A172 (cell line): Measurements from ENCODE around the gene NUP98. TPM values are rescaled to one million over a fixed set of nuclear protein-coding genes. Genes with fewer than 3 reads are reported as not detected.
A peak's percentile ranks its signal among the peaks of the same experiment; 100 is the strongest.

ENCODE experiments used
- DNase-seq: peaks from one replicate; pipeline ENCODE4 v3.0.0-alpha.2; 2015; ENCODE audit warnings: low spot score
- total RNA-seq: library from RNA; depleted of rRNA; stranded (reverse); fragments of >200 nt; shearing (Covaris generic); gene quantifications from 2 replicates; pipeline ENCODE4 v1.2.3, GENCODE V29; 2014

Gene NUP98
- total RNA-seq, 1 experiment from 2014 or later, result 96.6 TPM

DNA sequence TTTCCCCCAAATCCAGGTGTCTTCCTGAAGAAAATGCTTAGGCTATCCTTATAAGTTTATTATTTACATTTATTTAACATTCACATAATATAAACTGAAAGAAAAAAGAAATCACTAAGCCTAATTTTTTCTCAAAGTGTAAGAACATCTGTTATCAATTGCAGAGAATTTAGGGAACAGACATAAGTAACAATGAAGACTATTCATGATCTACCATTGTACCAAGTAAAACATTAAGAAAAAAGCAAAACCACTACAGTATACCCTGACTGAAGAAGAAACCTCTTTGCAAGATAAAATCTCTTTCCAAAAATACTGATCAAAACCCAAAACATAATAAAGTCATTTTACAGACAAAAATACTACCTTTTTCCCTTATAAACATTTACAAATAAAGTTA, 60.5 kb downstream of the NUP98 start:
- DNase-seq, result no peak

DNA sequence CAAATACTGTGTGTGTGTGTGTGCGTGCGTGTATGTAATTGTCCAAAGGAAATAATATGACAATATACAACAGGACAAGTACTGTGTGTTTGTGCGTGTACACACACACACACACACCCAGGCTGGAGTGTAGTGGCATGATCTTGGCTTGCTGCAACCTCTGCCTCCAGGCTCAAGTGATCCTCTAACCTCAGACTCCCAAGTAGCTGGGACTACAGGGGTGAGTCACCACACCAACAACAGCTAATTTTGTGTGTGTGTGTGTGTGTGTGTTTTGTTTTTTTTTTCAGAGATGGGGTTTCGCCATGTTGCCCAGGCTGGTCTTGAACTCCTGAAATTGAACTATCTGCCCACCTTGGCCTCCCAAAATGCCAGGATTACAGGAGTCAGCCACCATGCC, 61.5 kb downstream of the NUP98 start:
- no peak for DNase-seq

DNA sequence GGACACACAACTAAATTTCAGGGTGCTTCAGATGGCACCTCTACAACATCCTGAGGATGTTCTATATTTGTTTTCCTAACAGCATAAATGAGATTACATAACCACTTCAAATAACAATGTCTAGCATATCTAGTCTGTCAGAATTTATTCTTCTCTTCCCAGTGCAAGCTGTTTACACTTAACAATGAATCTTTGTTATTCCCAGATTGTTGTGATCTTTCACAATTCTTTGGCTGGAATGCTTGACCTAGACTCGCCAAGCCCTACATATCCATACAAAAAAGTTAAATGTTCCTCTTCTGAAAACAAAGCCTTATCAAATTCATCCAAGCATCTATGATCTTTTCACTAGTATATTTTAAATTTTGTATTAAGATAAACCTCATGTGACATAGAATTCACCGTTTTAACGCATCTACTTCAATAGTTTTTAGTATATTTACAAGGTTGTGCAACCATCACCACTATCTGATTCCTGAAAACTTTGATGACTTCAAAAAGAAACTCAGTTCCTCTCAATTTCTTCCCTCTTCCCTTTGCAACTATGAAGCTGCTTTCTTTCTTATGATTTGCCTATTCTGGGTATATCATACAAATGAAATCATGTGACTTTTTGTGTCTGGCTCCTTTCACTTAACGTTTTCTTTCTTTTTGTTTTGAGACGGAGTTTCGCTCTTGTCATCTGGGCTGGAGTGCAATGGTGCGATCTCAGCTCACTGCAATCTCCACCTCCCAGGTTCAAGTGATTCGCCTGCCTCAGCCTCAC, 64.5 kb downstream of the NUP98 start:
- DNase-seq, result no peak

DNA sequence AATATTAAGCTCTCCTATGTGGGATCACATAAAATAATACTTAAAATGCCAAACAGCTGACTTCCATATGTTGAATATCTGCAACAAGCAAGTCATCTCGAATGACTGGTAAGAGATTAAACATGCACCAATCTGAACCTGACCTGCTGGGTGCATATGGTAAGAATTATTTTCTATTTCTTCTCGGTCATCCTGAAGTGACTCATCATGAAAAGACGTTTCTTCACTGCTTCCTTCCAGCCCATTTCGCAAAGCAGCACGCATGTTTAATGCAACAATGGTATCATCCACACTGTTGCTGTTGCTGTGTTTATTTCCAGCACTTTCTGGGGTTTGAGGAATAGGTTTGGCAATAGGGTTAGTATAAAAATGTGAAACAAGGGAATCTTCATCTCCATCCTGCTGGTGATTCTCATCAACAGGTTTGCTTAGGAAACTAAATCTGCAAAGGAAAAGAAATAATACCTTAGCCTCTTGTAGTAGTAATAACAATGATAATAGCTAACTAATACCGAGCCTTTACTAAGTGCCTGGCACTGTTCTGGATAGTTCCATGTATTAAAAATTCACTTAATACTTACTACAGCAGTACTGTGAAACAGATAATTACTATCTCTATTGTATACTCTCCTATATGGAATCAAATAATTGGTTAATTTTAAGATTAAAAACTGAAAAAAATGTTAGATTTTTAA, 74.2 kb downstream of the NUP98 start:
- peak; percentile 87 for DNase-seq

DNA sequence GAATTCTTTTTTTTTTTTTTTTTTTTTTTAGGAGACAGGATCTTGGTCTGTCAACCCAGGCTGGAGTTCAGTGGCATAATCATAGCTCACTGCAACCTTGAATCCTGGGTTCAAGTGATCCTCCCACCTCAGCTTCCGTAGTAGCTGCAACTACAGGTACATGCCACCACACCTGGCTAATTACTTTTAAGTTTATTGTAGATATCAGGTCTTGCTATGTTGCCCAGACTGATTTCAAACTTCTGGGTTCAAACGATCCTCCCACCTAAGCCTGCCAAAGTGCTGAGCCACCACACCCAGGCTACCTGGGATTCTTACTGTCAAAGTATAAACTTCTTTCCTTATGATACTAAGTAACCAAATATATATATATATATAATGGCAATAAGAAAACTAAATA, 75.3 kb downstream of the NUP98 start:
- DNase-seq, result no peak

DNA sequence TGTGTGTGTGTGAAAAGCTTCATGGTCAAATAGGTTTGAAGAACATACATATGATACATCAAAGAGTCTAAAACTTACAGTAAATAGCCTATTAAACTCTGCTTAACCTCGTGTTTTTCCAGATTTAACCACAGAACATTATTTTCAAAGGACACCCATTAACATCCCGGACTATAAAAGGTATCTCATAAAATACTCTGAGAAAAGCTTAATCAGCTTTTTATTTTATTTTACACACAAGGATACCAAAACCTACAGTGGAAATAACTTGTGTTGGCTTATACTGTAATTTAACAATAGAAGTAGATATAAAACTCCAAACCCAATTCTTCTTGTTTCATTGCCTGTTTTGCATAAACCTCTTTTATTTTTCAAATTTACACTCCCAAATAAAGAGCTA, 76.4 kb downstream of the NUP98 start:
- no peak for DNase-seq

DNA sequence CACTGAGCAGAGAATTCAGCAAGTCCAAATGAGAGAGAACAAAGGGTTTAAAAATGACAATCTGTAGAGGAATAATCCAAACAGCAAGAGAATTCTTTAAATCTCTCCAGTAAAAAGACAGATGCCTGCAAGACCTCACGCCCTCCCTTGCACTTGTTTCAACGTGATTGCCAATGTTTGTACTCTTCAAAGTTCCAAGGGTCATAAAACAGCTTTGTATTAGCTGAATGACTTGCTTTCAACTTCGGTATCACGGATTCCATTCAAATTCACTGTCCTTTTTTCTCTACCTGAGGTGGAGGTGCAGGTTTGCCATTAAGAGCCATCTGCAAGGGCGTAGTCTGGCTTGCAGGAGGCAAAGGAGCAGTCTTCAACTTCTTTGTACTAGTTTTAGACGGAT, 85.1 kb downstream of the NUP98 start:
- DNase-seq, result no peak

DNA sequence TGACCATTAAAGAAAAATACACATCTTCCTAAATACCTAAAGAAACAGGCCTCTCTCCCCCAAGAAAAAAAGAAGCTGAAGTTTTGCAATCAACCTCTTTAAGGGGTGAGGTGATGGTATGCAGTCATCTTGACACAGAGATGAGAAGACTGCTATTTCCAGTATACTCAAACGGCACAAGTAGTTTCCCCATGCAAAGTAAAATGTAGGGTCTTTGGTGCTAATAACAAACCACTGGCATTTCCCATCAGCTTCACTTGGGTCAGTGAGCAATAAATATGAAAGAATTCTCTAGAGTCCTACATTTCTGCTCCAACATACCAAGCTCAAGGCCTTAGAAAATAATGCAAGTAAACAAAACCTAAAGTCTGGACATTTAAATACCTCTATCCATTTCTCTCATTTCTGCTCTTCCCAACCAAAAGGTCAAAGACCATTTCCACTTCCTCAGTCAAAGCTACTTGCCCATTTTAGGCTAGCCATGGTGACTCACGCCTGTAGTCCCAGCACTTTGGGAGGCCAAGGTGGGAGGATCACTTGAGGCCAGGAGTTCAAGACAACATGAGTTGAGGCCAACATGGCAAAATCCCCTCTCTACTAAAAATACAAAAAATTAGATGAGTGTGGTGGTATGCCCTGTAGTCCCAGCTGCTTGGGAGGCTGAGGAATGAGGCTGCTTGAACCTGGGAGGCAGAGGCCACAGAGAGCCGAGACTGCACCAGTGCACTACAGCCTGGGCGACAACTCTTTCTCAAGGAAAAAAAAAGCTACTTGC, 86.7 kb downstream of the NUP98 start:
- DNase-seq, result no peak

DNA sequence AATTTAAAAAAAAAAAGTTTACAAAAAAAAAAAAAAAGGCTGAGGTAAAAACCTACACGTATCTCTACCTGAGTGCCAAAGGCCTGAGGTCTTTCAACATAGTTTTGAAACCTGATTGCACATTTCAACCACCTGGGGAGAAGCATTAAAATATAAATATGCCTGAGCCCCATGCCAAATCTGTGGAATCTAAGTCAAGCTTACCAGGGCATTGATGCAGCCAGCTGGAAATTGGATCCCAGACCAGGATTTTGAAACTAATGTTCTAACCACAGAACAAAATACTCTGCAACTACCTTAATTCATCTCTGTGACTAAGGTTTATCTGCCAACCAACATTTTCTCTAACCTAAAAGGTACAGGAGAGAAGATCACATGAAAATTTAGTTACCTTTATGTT, 87.4 kb downstream of the NUP98 start:
- no peak for DNase-seq

DNA sequence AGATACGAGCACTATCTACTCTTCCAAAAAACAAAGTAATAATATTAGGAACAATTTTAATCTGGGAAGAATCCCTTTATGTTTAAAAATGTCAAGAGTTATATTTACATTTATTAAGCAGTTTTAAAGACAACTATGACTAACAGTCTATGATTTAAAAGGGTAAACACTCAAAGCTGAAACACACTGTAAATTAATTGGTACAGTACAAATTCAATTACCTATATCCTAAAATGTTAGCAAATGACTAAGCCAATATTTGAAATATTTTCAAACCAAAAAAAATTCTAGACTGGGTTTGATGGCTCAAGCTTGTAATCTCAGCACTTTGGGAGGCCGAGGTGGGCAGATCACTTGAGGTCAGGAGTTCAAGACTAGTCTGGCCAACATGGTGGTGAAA, 90.2 kb downstream of the NUP98 start:
- no peak for DNase-seq

DNA sequence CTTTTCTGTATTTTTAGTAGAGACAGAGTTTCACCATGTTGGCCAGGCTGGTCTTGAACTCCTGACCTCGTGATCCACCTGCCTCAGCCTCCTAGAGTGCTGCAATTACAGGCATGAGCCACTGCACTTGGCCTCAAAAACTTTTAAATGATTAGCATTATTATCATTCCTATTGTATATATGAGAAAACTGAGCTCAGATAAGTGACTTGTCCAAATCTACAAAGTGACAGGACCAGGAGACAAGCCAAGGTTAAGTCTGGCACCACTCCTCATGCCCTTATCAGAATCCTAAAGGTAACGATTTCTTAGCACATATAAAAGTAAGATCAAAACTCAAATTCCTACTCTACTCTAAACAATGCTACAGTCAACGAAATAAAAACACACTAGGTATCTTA, 94.0 kb downstream of the NUP98 start:
- DNase-seq, result no peak

DNA sequence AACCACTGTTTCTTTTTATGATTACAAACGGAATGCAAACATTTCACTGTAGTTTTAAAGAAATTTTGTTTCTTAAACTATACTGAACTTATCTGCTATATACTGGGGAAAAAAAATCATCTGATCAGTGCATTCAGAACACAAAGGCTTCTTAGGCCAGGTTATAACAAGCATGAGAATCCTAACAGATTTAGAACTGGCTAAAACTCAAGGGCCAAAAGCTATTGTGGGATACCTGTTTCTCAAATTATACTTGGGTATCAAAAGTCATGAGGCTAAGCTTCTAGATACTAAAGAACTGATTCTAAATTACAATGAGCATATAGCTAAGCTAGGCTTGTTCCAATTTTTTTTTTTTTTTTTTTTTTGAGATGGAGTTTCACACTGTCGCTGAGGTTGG, 96.4 kb downstream of the NUP98 start:
- no peak for DNase-seq

DNA sequence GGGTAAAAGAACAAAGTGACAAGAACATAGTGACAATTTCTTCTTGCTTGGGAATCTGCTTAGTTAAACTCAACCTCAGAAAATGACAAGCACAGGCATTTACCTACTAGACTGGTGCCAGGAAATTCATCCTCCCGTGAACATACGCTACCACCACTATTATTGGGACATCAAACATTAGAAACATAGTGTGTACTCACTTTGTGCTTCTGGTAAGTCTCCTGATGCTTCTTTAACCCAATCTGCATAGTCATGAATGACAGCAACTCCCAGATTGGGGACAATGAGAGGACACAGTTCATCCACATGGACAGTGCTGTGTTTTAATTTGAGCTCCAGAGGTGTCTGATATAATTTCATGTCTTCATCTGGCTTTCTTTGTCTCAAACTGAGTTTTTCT, 96.9 kb downstream of the NUP98 start:
- no peak for DNase-seq

DNA sequence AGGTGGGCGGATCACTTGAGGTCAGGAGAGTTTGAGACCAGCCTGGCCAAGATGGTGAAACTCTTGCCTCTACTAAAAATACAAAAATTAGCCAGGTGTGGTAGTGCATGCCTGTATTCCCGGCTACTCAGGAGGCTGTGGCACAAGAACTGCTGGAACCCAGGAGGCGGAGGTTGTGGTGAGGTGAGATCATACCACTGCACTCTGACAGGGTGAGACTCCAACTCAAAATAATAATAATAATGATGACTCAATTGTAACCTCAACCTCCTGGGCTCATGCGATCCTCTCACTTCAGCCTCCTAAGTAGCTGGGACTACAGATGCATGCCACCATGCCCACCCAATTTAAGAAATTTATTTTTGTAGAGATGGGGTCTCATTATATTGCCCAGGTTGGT, 110.6 kb downstream of the NUP98 start:
- DNase-seq, result no peak

DNA sequence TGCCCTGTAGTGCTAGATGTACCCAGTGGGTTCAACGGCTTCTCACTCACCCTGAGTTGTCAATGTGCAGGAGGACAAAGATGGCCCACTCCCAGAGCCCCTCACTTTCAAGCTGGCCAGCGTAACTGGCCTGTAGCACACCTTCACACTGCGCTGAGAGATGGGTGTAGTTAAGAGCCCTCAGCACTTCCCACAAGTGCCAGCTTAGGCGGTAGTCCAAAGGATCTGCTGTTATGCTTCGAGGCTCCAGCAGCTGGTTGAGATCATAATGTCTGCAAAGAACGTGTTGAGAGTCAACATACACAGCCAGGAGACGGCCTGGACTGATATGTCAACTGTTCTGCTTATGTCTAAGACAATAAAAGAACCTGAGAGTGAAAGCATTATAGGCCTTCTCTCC, 111.4 kb downstream of the NUP98 start:
- no peak for DNase-seq

DNA sequence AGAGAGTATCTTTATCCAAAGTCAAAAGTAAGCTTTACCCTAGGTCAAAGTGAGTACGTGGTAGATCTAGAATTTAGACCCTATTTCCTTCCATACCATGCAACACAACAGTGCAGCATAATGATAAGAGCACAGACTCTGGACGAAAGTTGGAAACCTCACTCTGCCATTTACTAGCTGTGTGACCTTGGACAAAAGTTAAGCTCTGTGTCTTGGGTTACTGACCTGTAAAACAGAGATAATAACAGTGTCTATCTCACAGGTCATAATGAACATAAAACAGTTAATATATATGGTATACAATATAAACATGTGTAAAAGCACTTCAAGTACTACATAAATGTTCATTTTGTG, 112.6 kb downstream of the NUP98 start:
- DNase-seq, result no peak

DNA sequence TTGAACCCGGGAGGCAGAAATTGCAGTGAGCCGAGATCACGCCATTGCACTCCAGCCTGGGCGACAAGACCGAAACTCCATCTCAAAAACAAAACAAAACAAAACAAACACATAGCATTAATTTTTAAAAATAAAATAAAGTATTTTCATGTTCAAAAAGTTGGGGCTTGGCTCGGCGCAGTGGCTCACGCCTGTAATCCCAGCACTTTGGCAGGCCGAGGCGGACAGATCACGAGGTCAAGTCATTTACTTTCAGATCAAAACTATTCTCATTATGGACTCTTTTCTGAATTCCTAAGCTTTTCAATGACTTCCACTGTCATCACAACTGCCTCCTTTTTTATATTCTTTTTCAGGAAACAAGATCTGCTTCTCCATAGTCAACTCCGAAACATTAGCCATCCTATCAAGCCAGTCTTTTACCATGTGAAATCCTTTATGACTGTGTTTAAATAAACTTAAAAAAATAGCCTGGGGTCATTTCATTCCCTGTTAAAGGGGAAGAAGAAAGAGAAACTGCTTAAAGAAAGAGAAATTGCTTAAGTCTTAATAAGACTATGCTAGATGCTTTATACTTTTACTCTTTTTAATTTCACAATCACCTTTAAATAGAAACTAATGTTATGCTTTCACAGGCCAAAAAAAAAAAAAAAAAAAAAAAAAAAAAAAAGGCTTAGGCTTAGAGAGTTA, 113.1 kb downstream of the NUP98 start:
- no peak for DNase-seq

DNA sequence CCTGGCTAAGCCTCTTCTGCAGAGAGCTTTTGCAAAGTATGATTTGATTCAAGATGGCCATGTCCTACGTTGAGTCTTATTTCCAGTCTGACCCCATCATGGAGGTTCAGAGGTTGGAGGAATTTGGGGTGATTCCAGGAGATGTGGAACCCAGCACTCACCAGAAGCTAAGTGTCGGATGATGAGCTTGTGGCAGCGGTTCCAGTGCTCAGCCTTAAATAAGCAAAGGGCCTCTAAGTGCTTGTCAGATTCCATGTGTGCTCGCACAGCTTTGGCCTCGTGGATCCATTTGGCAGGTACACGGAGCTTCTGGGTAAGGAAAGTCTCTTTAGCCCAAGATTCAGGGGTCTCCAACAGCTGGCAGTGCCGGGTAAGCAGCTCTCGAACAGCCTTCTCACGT, 114.3 kb downstream of the NUP98 start:
- DNase-seq, result no peak

DNA sequence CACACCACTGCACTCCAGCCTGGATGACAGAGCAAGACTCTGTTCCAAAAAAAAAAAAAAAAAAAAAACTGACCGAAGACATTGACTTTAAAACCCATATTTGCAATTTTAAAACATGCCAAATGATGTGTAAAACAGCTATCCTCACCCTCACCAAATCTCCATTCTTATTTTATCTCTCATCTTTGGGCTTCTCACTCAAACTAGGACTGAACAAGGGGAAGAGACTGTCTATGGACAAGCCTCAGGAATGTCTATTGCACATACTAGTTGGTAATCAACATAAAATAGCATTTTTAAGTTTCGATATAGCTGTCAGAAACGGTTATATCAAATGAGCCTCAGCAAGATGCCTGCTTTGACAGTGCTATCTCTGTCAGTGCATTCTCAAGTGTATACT, 118.3 kb downstream of the NUP98 start:
- DNase-seq, result no peak

DNA sequence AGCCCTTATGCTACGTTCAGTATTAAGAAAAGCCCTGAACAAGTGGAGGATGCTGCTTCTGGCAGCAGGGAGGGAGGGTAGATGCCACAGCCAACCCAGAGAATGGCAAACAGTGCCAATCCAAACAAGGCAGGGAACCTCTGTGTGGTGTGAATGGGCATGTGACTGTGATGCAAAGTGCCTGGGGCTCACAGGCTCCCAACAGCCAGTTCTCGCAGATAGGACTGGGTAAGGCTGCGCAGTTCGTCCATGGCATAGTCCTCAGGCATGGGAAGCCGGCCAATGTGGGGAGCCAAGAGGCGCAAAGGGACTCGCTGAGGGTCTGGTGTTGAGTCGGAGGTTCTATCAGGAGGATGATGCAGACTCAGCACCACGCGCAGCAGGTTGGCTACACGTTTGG, 121.4 kb downstream of the NUP98 start:
- DNase-seq, result peak; percentile 25

DNA sequence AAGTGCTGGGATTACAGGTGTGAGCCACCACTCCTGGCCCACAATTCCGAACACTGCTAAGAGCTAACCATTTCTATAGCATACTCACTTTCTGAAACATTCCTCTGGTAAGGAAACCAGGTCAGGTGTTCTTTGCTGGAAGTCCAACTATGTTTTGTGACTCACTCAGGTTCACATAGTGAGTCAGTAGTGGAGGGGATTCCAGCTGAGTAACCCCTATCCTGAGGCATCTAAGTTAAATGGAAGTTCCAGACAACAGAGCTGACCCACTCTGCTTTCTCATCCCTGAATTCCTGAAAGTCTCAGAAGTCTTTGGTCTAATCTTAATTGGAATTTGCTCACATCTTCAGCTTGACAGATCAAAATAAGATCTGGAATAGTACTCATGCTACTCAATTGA, 123.2 kb downstream of the NUP98 start:
- DNase-seq, result peak; percentile 91
